Measurements from ENCODE around the gene SAPCD2. TPM values are rescaled to one million over a fixed set of nuclear protein-coding genes. Genes with fewer than 3 reads are reported as not detected.

The SAPCD2 gene
- total and polyA plus RNA-seq, 2 of the 4 experiments (the other 2 are of a cell fraction) = 3.4 to 4.9 TPM

DNA sequence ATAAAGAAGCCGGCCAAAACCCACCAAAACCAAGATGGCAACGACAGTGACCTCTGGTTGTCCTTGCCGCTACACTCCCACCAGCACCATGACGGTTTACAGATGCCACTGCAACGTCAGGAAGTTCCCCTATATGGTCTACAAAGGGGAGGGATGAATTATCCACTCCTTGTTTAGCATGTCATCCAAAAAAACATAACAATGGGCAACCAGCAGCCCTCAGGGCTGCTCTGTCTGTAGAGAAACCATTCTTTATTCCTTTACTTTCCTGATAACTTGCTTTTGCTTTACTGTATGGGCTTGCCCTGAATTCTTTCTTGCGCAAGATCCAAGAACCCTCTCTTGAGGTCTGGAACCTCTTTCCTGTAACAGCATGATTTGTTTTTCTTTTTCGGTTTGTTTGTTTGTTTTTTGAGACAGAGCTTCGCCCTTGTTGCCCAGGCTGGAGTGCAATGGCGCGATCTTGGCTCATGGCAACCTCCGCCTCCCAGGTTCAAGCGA lies 5.0 kb upstream of the SAPCD2 start:
- Histone ChIP-seq H2AFZ (replicated peaks; ENCODE audit: low read length, poor library complexity) (no peak overlapping the region), H2BK120ac (ENCODE audit: low read depth, low read length) (no peak overlapping the region), H4K91ac (ENCODE audit: insufficient read depth, low read depth, low read length) (no peak overlapping the region), H2BK15ac (ENCODE audit: low read depth, low read length) (no peak overlapping the region), H3K9me1 (ENCODE audit: insufficient read depth, low read length) (no peaks in the 10 kb centered on the region), H4K8ac (ENCODE audit: low read depth in 2 of 2, low read length in 2 of 2) (no peak overlapping the region), H4K20me1 (ENCODE audit: insufficient read depth, low read length) (peaks cover 10% of the 10 kb centered on the region), H2AK9ac (replicated peaks; ENCODE audit: low read depth, low read length, poor library complexity) (no peak overlapping the region), H3K23ac (ENCODE audit: low read depth, low read length) (no peak overlapping the region), H3K9me3 (ENCODE audit: control insufficient read depth, insufficient read depth, low read length) (no peaks in the 10 kb centered on the region), H3K4ac (ENCODE audit: low read depth, low read length) (no peak overlapping the region), H3K79me1 (ENCODE audit: low read depth in 1 of 2, low read length in 2 of 2) (peaks cover 8 to 23% of the 10 kb centered on the region in 2 experiments; a peak in 3 of 4 replicates), H3K18ac (ENCODE audit: low read depth, low read length) (no peak overlapping the region), H2BK20ac (ENCODE audit: low read depth, low read length) (no peak overlapping the region), H2AK5ac (ENCODE audit: low read depth, low read length) (no peak overlapping the region; the same call in 1 of the 2 replicates), H3K56ac (ENCODE audit: extremely low read depth, insufficient read depth, low read length) (no peak overlapping the region), H3K14ac (replicated peaks; ENCODE audit: low read depth, low read length) (no peak overlapping the region), H2BK5ac (ENCODE audit: low read depth, low read length, poor library complexity, severe bottlenecking) (no peak overlapping the region), H3K4me3 (ENCODE audit: insufficient read depth, low read depth, low read length) (no peak overlapping the region), H3K27ac (ENCODE audit: insufficient read depth, low read length) (no peak overlapping the region), H3K4me1 (ENCODE audit: control insufficient read depth, insufficient read depth, low read length) (no peaks in the 10 kb centered on the region; the same call in 1 of the 2 replicates), H4K5ac (ENCODE audit: low read depth, low read length) (no peak overlapping the region), H3K27me3 (ENCODE audit: control insufficient read depth, insufficient read depth, low read length) (no peaks in the 10 kb centered on the region), H3K36me3 (ENCODE audit: control insufficient read depth, insufficient read depth, low read length) (peaks cover 14% of the 10 kb centered on the region; the same call in 1 of the 2 replicates), H3K9ac (ENCODE audit: low read depth, low read length) (no peak overlapping the region), H3K4me2 (ENCODE audit: low read depth, low read length) (no peak overlapping the region)
- BruUV-seq (replicated peaks) = no TSS peak
- no peak for ATAC-seq (ENCODE audit: low read depth)
- dilution Hi-C loops (cut with HindIII; ENCODE audit: low sequenced_read_pairs, unreplicated experiment) = no loop called here
- WGBS, 2 experiments (ENCODE audit: extremely low coverage in 2 of 2, insufficient read length in 1 of 2) = no CpG with 5 or more reads among the region's 12 CpGs
- POLR2A ChIA-PET (ENCODE audit: unreplicated experiment) = no interaction called here
- TF ChIP-seq NFE2L2 (IDR thresholded peaks at IDR 0.05; ENCODE audit: low read depth, low read length) (no peak), RFX5 (IDR thresholded peaks at IDR 0.05; ENCODE audit: low read depth, low read length) (no peak), FOS (IDR thresholded peaks at IDR 0.05; ENCODE audit: low read depth, low read length) (no peak), BHLHE40 (IDR thresholded peaks at IDR 0.05; ENCODE audit: low read depth, low read length) (no peak), CEBPB (IDR thresholded peaks at IDR 0.05; ENCODE audit: low read depth, low read length) (peak; percentile 77), MAFK (IDR thresholded peaks at IDR 0.05; ENCODE audit: low read depth, low read length) (no peak)
- CTCF ChIA-PET = no interaction called here
- in situ Hi-C loops (cut with MboI; ENCODE audit: low sequenced_read_pairs) = no loop called here
- intact Hi-C loops (cut with micrococcal nuclease) = no loop called here
- DNase-seq = no peak
